ENCODE results near the gene TPD52L2. TPM values are rescaled to one million over a fixed set of nuclear protein-coding genes. Genes with fewer than 3 reads are reported as not detected.
"Not testable (repeated sequence)": the region's sequence is repeated elsewhere in the genome, so short reads cannot be mapped to it uniquely, and the experiment has no call there.

TPD52L2 gene
- total RNA-seq, 1 experiment from 2014 or later = 175 TPM

DNA sequence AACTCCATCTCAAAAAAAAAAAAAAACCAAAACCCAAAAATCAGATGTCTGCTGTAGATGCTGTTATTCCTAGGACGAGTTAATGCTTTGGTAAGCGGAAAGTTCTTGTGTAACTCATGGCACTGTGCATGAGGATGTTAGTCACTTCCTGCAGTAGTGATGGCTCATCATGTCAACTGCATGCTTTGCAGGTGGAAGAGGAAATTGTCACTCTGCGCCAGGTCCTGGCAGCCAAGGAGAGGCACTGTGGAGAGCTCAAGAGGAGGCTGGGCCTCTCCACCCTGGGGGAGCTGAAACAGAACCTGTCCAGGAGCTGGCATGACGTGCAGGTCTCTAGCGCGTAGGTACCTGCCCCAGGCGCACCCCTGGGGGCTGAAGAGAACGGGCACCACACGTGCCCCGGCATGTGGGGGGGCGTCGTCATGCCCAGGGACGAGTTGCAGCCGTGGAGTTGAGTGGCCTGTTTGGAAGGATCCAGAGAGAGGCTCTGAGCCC lies 8.5 kb downstream of the TPD52L2 start:
- intact Hi-C loops (cut with micrococcal nuclease) = loop anchor here (2.0 kb wide), 2 partner anchors 21 to 167 kb away; partner anchors contain the start of genes ARFRP1 and DNAJC5
- ChIA-PET POLR2A (interaction anchor here (0.6 to 7.5 kb wide), 11 partner anchors 9 to 948 kb away, joined by 3 to 85 read pairs (median 7); partner anchors contain the start of genes ARFRP1, DNAJC5, GMEB2 and TPD52L2), CTCF (interaction anchor here (0.6 to 1.3 kb wide), 5 partner anchors 10 to 681 kb away, joined by 3 to 4 read pairs (median 4); no protein-coding TSS in a partner anchor)
- peak overlapping the region; percentile 19 for H3K4me3 Mint-ChIP-seq (ENCODE audit: unreplicated experiment)
- TF ChIP-seq, protein P1, sequence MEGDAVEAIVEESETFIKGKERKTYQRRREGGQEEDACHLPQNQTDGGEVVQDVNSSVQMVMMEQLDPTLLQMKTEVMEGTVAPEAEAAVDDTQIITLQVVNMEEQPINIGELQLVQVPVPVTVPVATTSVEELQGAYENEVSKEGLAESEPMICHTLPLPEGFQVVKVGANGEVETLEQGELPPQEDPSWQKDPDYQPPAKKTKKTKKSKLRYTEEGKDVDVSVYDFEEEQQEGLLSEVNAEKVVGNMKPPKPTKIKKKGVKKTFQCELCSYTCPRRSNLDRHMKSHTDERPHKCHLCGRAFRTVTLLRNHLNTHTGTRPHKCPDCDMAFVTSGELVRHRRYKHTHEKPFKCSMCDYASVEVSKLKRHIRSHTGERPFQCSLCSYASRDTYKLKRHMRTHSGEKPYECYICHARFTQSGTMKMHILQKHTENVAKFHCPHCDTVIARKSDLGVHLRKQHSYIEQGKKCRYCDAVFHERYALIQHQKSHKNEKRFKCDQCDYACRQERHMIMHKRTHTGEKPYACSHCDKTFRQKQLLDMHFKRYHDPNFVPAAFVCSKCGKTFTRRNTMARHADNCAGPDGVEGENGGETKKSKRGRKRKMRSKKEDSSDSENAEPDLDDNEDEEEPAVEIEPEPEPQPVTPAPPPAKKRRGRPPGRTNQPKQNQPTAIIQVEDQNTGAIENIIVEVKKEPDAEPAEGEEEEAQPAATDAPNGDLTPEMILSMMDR (IDR thresholded peaks at IDR 0.05; ENCODE audit: unreplicated experiment) = no peak
- H3K27ac Mint-ChIP-seq (ENCODE audit: low read depth, unreplicated experiment) = peak overlapping the region; percentile 73
- H3K27me3 Mint-ChIP-seq (ENCODE audit: insufficient read depth, unreplicated experiment) = no peaks in the 10 kb centered on the region
- H3K36me3 Mint-ChIP-seq (ENCODE audit: insufficient read depth, unreplicated experiment) = peaks cover 90% of the 10 kb centered on the region
- peak; percentile 95 for DNase-seq (ENCODE audit: unreplicated experiment)
- no peaks in the 10 kb centered on the region for H3K9me3 Mint-ChIP-seq (ENCODE audit: unreplicated experiment)
- no TSS peak for BruUV-seq (replicated peaks)
- peaks cover 6% of the 10 kb centered on the region for H3K4me1 Mint-ChIP-seq (ENCODE audit: insufficient read depth, unreplicated experiment)

DNA sequence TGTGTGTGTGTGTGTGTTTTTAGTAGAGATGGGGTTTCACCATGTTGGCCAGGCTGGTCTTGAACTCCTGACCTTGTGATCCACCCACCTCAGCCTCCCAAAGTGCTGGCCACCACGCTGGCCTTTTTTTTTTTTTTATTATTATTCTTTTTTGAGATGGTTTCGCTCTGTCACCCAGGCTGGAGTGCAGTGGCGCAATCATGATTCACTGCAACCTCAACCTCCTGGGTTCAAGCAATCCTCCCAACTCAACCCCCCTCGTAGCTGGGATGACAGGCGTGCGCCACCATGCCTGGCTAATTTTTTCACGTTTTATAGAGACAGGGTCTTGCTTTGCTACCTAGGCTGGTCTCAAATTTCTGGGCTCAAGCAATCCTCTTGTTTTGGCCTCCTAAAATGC lies 9.2 kb downstream of the TPD52L2 start:
- CTCF ChIA-PET = interaction anchor here (0.6 to 2.2 kb wide), 4 partner anchors 8 to 270 kb away, joined by 3 to 8 read pairs (median 4); no protein-coding TSS in a partner anchor
- BruUV-seq (replicated peaks); H3K27me3 Mint-ChIP-seq (ENCODE audit: insufficient read depth, unreplicated experiment); H3K4me1 Mint-ChIP-seq (ENCODE audit: insufficient read depth, unreplicated experiment); H3K4me3 Mint-ChIP-seq (ENCODE audit: unreplicated experiment); H3K9me3 Mint-ChIP-seq (ENCODE audit: unreplicated experiment); intact Hi-C loops (cut with micrococcal nuclease); H3K27ac Mint-ChIP-seq (ENCODE audit: low read depth, unreplicated experiment): not testable (repeated sequence)
- POLR2A ChIA-PET = interaction anchor here (1.1 to 7.5 kb wide), 8 partner anchors 9 to 247 kb away, joined by 3 to 85 read pairs (median 10); partner anchors contain the start of genes ARFRP1, DNAJC5, GMEB2 and TPD52L2
- peak; percentile 35 for DNase-seq (ENCODE audit: unreplicated experiment)
- H3K36me3 Mint-ChIP-seq (ENCODE audit: insufficient read depth, unreplicated experiment) = peaks cover 93% of the 10 kb centered on the region

DNA sequence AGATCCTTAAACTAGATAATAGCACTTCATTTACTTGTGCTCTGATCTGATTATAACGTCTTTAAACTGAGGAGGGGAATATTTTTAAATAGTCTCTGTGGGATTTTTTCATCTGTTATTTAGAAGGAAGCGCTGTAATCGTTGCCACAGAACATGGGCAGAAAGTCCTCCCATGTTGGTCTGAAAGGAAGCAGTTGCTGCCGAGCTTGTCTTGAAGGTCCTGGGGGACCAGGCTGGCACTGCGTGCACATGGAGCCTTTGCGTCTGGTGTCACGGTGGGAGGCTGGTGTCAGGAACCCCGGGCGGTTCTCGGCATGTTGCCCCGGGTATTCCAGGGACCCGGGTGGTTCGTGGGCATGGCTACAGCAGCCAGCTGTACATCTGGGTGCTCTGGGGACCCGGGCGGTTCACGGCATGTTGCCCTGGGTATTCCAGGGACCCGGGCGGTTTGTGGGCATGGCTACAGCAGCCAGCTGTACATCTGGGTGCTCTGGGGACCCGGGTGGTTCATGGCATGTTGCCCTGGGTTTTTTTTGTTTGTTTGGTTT lies 11.5 kb downstream of the TPD52L2 start:
- TF ChIP-seq, protein P1 (IDR thresholded peaks at IDR 0.05; ENCODE audit: unreplicated experiment) = no peak
- Mint-ChIP-seq H3K4me1 (ENCODE audit: insufficient read depth, unreplicated experiment) (peaks cover 6% of the 10 kb centered on the region), H3K4me3 (ENCODE audit: unreplicated experiment) (no peak overlapping the region), H3K36me3 (ENCODE audit: insufficient read depth, unreplicated experiment) (peaks cover 82% of the 10 kb centered on the region), H3K9me3 (ENCODE audit: unreplicated experiment) (no peaks in the 10 kb centered on the region), H3K27me3 (ENCODE audit: insufficient read depth, unreplicated experiment) (no peaks in the 10 kb centered on the region), H3K27ac (ENCODE audit: low read depth, unreplicated experiment) (no peak overlapping the region)
- DNase-seq (ENCODE audit: unreplicated experiment) = no peak
- ChIA-PET POLR2A (interaction anchor here (2.2 to 7.5 kb wide), 3 partner anchors 12 to 20 kb away, joined by 9 to 85 read pairs (median 45); partner anchors contain the start of genes DNAJC5 and TPD52L2), CTCF (interaction anchor here (0.8 to 2.2 kb wide), 2 partner anchors 11 to 19 kb away, joined by 3 to 8 read pairs; no protein-coding TSS in a partner anchor)
- no TSS peak for BruUV-seq (replicated peaks)
- intact Hi-C loops (cut with micrococcal nuclease) = no loop called here

DNA sequence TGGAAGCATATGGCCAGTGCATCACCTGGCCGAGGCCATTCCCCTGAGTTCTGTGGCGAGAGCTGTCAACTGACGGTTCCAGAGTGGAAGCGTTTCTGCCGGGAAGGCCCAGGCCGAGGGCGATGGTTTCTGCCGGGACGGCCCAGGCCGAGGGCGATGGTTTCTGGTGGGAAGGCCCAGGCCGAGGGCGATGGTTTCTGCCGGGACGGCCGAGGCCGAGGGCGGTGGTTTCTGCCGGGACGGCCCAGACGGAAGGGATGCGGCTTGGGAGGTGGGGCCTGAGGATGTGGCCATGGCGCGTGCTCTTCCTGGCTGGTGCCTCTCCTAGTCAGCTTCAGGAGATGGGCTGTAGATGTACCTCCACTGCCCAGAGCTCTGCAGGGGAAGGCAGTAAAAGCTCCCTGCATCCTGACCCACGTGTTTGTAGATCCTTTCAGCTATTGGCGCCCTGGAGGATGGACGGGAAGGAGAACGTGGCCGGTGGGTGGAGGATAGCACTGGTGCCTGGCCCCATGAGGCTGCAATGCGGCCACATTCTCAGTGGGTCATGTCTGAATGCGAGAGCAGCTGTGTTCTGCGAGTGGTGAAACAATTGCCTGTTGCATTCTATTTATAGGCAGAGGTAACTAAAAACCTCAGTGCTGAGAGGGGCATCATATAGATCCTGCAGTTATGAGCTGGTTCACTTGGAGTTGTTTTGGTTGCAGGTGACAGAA lies 12.8 kb downstream of the TPD52L2 start:
- ChIA-PET POLR2A (interaction anchor here (0.7 to 7.5 kb wide), 4 partner anchors 10 to 170 kb away, joined by 3 to 85 read pairs (median 4); partner anchors contain the start of genes ARFRP1, TPD52L2 and ZGPAT), CTCF (no interaction called here)
- Mint-ChIP-seq H3K4me3 (ENCODE audit: unreplicated experiment) (no peak overlapping the region), H3K9me3 (ENCODE audit: unreplicated experiment) (no peaks in the 10 kb centered on the region), H3K27me3 (ENCODE audit: insufficient read depth, unreplicated experiment) (no peaks in the 10 kb centered on the region), H3K4me1 (ENCODE audit: insufficient read depth, unreplicated experiment) (peaks cover 6% of the 10 kb centered on the region), H3K27ac (ENCODE audit: low read depth, unreplicated experiment) (no peak overlapping the region), H3K36me3 (ENCODE audit: insufficient read depth, unreplicated experiment) (peaks cover 68% of the 10 kb centered on the region)
- intact Hi-C loops (cut with micrococcal nuclease) = no loop called here
- no TSS peak for BruUV-seq (replicated peaks)
- no peak for DNase-seq (ENCODE audit: unreplicated experiment)
- TF ChIP-seq, protein P1 (IDR thresholded peaks at IDR 0.05; ENCODE audit: unreplicated experiment) = no peak
